PC-9 (cell line): ENCODE measurements around the gene EDA. TPM values are rescaled to one million over a fixed set of nuclear protein-coding genes. Genes with fewer than 3 reads are reported as not detected.

ENCODE experiments used
- BruUV-seq: library from RNA; stranded (reverse); fragments of 400-500 nt; replicated peaks from 2 replicates; lab custom pipeline; 2021; lab: Mats Ljungman, UMichigan
- CTCF ChIA-PET: fragments of 300-600 bp; sonication (Branson Sonifier 250); formaldehyde crosslinking; loops from one replicate; lab custom pipeline; 2022; ENCODE audit warnings: antibody characterized with exemption; lab: Charles Lee
- POLR2A ChIA-PET: fragments of 300-600 bp; sonication (Branson Sonifier 250); formaldehyde crosslinking; loops from one replicate; lab custom pipeline; 2022; ENCODE audit warnings: antibody characterized with exemption; ENCODE audit not compliant: unreplicated experiment; lab: Charles Lee
- DNase-seq, 2 experiments: peaks; one replicate each; pipeline versions ENCODE4 v3.0.0 to v3.0.0-alpha.2; 2015 to 2022; ENCODE audit warnings: mixed read lengths in 1 of 2
- H2AFZ ChIP-seq: fragments of 200-600 bp; sonication (generic); 2 replicates; pipeline ENCODE4 v1.8.1; 2017; ENCODE audit warnings: antibody characterized with exemption
- H3F3A ChIP-seq: fragments of 200-600 bp; sonication (generic); 2 replicates; pipeline ENCODE4 v1.8.1; 2017; ENCODE audit warnings: antibody characterized with exemption, mild to moderate bottlenecking, low read depth; ENCODE audit not compliant: insufficient read depth
- H3K27ac ChIP-seq: fragments of 200-600 bp; sonication (generic); 2 replicates; pipeline ENCODE4 v1.6.1; 2016; ENCODE audit warnings: mixed run types
- H3K27me3 ChIP-seq: fragments of 200-600 bp; sonication (generic); 2 replicates; pipeline ENCODE4 v1.6.1; 2016; ENCODE audit warnings: low read depth, mixed run types; ENCODE audit not compliant: insufficient read depth
- H3K36me3 ChIP-seq: fragments of 200-600 bp; sonication (generic); 2 replicates; pipeline ENCODE4 v1.6.1; 2016; ENCODE audit warnings: low read depth, mixed run types
- H3K4me1 ChIP-seq: fragments of 200-600 bp; sonication (generic); replicated peaks from 2 replicates; pipeline ENCODE4 v1.6.1; 2016; ENCODE audit warnings: mixed run types; ENCODE audit not compliant: insufficient read depth
- H3K4me2 ChIP-seq: fragments of 200-600 bp; sonication (generic); 2 replicates; pipeline ENCODE4 v1.6.1; 2017; ENCODE audit warnings: mixed run types
- H3K4me3 ChIP-seq: fragments of 200-600 bp; sonication (generic); 2 replicates; pipeline ENCODE4 v1.6.1; 2016; ENCODE audit warnings: mixed run types
- H3K79me2 ChIP-seq: fragments of 200-600 bp; sonication (generic); 2 replicates; pipeline ENCODE4 v1.6.1; 2017; ENCODE audit warnings: low read depth, mixed run types
- H3K9me2 ChIP-seq: fragments of 200-600 bp; sonication (generic); 2 replicates; pipeline ENCODE4 v1.8.1; 2017; ENCODE audit warnings: mild to moderate bottlenecking; ENCODE audit not compliant: insufficient read depth
- H3K9me3 ChIP-seq: fragments of 200-600 bp; sonication (generic); 2 replicates; pipeline ENCODE4 v1.8.1; 2016; ENCODE audit warnings: low read depth; ENCODE audit not compliant: insufficient read depth
- H4K20me1 ChIP-seq: fragments of 200-600 bp; sonication (generic); 2 replicates; pipeline ENCODE4 v1.8.1; 2017; ENCODE audit not compliant: insufficient read depth
- CTCF ChIP-seq: fragments of 200-600 bp; sonication (generic); conservative IDR thresholded peaks from 2 replicates; pipeline ENCODE4 v1.6.1; 2017; ENCODE audit warnings: mixed run types, antibody characterized with exemption, mild to moderate bottlenecking, moderate library complexity
- EZH2 ChIP-seq: fragments of 200-600 bp; sonication (generic); IDR thresholded peaks from 2 replicates; pipeline ENCODE4 v1.8.0; 2017; ENCODE audit warnings: antibody characterized with exemption, low read depth
- intact Hi-C: fragments of 100-400 bp; cut with micrococcal nuclease; formaldehyde crosslinking; loops from one replicate; pipeline ENCODE4 v1.10.0; 2022; ENCODE audit not compliant: unreplicated experiment
- microRNA-seq: library from miRNA; unstranded; fragments of <30 nt; microRNA quantifications from one replicate; pipeline ENCODE4 v1.2.0, GENCODE V29; 2021; ENCODE audit warnings: borderline number of aligned reads, borderline replicate concordance
- total RNA-seq: library from RNA; stranded (reverse); gene quantifications from 2 replicates; pipeline ENCODE4 v1.2.3, GENCODE V29; 2021

The EDA gene
- total RNA-seq, 1 experiment from 2014 or later, result not detected

GRCh38 chrX:70087857-70088630, 472.1 kb downstream of the EDA start:
- Histone ChIP-seq H3K4me1 (no peaks in the 10 kb centered on the region), H2AFZ (no peak overlapping the region), H3K9me3 (no peaks in the 10 kb centered on the region), H3K36me3 (no peaks in the 10 kb centered on the region), H3K27ac (no peak overlapping the region), H4K20me1 (no peaks in the 10 kb centered on the region), H3K79me2 (no peaks in the 10 kb centered on the region), H3K9me2 (no peaks in the 10 kb centered on the region), H3K4me3 (no peak overlapping the region), H3F3A (no peaks in the 10 kb centered on the region), H3K27me3 (no peaks in the 10 kb centered on the region; the same call in none of the 2 replicates), H3K4me2 (no peak overlapping the region)
- DNase-seq, result no peak
- ChIA-PET POLR2A (no interaction called here), CTCF (no interaction called here)
- TF ChIP-seq EZH2 (no peak), CTCF (no peak)
- intact Hi-C loops, result no loop called here
- BruUV-seq, result no TSS peak

GRCh38 chrX:70088751-70089150, 472.8 kb downstream of the EDA start:
- no peaks in the 10 kb centered on the region for H3K4me1 ChIP-seq
- H3K27ac ChIP-seq, result no peak overlapping the region
- H4K20me1 ChIP-seq, result no peaks in the 10 kb centered on the region
- H3K9me2 ChIP-seq, result no peaks in the 10 kb centered on the region
- peaks cover 5% of the 10 kb centered on the region for H3K27me3 ChIP-seq
- no peaks in the 10 kb centered on the region for H3F3A ChIP-seq
- ChIA-PET POLR2A (no interaction called here), CTCF (no interaction called here)
- H3K4me2 ChIP-seq, result no peak overlapping the region
- no peaks in the 10 kb centered on the region for H3K9me3 ChIP-seq
- H3K36me3 ChIP-seq, result no peaks in the 10 kb centered on the region
- H2AFZ ChIP-seq, result no peak overlapping the region
- no TSS peak for BruUV-seq
- intact Hi-C loops, result no loop called here
- no peak overlapping the region for H3K4me3 ChIP-seq
- DNase-seq, result no peak
- TF ChIP-seq CTCF, result no peak
- TF ChIP-seq EZH2, result no peak
- no peaks in the 10 kb centered on the region for H3K79me2 ChIP-seq

Small RNA genes within 50 kb of the gene (microRNA-seq; reads per million reads assigned to microRNA genes)
- not detected for gene MIR676

Other genes starting within 250 kb of the EDA start
- gene NALF2, start 111.8 kb upstream of the EDA start, total RNA-seq, result not detected in 2 replicates